ENCODE results near the gene ARHGAP29.

ARHGAP29 gene

GRCh38 chr1:94215955-94216354, 21.4 kb downstream of the ARHGAP29 start:
- Histone ChIP-seq H3K27ac (no peak overlapping the region), H4K20me1 (ENCODE audit: insufficient read depth) (no peaks in the 10 kb centered on the region), H3K4me3 (IDR thresholded peaks at IDR 0.05; ENCODE audit: insufficient read depth, low read depth, low read length) (no peak overlapping the region), H2AFZ (ENCODE audit: low read depth) (no peak overlapping the region), H3K36me3 (ENCODE audit: insufficient read depth) (no peaks in the 10 kb centered on the region), H3K9ac (no peak overlapping the region), H3K4me1 (ENCODE audit: low read depth, poor library complexity, severe bottlenecking) (no peaks in the 10 kb centered on the region), H3K27me3 (ENCODE audit: insufficient read depth, low read depth) (no peaks in the 10 kb centered on the region), H3K79me2 (ENCODE audit: insufficient read depth, low read depth) (no peaks in the 10 kb centered on the region), H3K4me2 (no peak overlapping the region)
- TF ChIP-seq, protein P1, sequence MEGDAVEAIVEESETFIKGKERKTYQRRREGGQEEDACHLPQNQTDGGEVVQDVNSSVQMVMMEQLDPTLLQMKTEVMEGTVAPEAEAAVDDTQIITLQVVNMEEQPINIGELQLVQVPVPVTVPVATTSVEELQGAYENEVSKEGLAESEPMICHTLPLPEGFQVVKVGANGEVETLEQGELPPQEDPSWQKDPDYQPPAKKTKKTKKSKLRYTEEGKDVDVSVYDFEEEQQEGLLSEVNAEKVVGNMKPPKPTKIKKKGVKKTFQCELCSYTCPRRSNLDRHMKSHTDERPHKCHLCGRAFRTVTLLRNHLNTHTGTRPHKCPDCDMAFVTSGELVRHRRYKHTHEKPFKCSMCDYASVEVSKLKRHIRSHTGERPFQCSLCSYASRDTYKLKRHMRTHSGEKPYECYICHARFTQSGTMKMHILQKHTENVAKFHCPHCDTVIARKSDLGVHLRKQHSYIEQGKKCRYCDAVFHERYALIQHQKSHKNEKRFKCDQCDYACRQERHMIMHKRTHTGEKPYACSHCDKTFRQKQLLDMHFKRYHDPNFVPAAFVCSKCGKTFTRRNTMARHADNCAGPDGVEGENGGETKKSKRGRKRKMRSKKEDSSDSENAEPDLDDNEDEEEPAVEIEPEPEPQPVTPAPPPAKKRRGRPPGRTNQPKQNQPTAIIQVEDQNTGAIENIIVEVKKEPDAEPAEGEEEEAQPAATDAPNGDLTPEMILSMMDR (conservative IDR thresholded peaks at IDR 0.05; ENCODE audit: low read depth, low read length) = no peak

DNA sequence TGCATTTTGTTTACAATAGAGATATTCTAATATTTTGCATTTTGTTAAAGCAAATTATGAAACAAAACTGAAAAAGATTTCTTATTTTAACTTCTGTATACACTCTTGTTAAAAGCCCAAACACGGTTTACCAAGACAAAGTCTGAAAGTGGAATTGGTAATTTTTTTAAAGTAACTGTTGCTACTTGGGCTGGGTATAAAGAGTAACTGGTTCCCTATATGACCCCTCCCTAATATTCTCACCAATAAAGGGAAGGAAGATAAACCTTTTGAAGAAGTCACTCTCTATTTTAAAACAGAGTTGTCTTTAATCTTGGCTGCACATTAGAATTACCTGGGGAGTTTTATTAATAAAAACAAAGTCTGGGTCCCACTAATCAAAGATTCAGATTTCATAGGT, 27.4 kb downstream of the ARHGAP29 start:
- H3K4me2 ChIP-seq = no peak overlapping the region
- H3K9ac ChIP-seq = no peak overlapping the region
- no peak overlapping the region for H2AFZ ChIP-seq (ENCODE audit: low read depth)
- no peaks in the 10 kb centered on the region for H3K27me3 ChIP-seq (ENCODE audit: insufficient read depth, low read depth)
- TF ChIP-seq, protein P1 (conservative IDR thresholded peaks at IDR 0.05; ENCODE audit: low read depth, low read length) = no peak
- H3K4me3 ChIP-seq (IDR thresholded peaks at IDR 0.05; ENCODE audit: insufficient read depth, low read depth, low read length) = no peak overlapping the region
- no peaks in the 10 kb centered on the region for H3K36me3 ChIP-seq (ENCODE audit: insufficient read depth)
- H3K4me1 ChIP-seq (ENCODE audit: low read depth, poor library complexity, severe bottlenecking) = no peaks in the 10 kb centered on the region
- no peaks in the 10 kb centered on the region for H4K20me1 ChIP-seq (ENCODE audit: insufficient read depth)
- H3K27ac ChIP-seq = no peak overlapping the region
- no peaks in the 10 kb centered on the region for H3K79me2 ChIP-seq (ENCODE audit: insufficient read depth, low read depth)

DNA sequence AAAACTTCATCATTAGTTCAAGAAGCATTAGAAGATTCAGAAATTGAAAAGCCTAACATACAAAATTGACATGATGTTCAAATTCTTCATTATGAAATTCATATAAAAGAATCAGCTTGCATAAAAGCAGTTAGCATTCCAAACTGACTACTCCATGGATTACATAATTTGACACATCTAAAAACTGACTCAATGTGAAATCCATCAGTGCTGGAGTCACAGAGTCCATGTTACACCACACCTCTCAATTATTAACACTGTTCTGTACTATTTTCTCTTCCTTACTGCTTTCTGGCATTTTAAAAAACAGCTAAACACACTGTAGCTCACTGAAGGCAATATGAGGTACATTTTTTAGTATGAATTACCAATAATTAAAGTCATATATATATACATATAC, 28.0 kb downstream of the ARHGAP29 start:
- Histone ChIP-seq H3K27ac (no peak overlapping the region), H4K20me1 (ENCODE audit: insufficient read depth) (no peaks in the 10 kb centered on the region), H3K36me3 (ENCODE audit: insufficient read depth) (no peaks in the 10 kb centered on the region), H3K4me2 (no peak overlapping the region), H2AFZ (ENCODE audit: low read depth) (no peak overlapping the region), H3K4me1 (ENCODE audit: low read depth, poor library complexity, severe bottlenecking) (no peaks in the 10 kb centered on the region), H3K9ac (no peak overlapping the region), H3K79me2 (ENCODE audit: insufficient read depth, low read depth) (no peaks in the 10 kb centered on the region), H3K27me3 (ENCODE audit: insufficient read depth, low read depth) (no peaks in the 10 kb centered on the region), H3K4me3 (IDR thresholded peaks at IDR 0.05; ENCODE audit: insufficient read depth, low read depth, low read length) (no peak overlapping the region)
- TF ChIP-seq, protein P1 (conservative IDR thresholded peaks at IDR 0.05; ENCODE audit: low read depth, low read length) = no peak

- no peak overlapping the region for H3K4me3 ChIP-seq (IDR thresholded peaks at IDR 0.05; ENCODE audit: insufficient read depth, low read depth, low read length)
- H2AFZ ChIP-seq (ENCODE audit: low read depth) = no peak overlapping the region
- H3K36me3 ChIP-seq (ENCODE audit: insufficient read depth) = no peaks in the 10 kb centered on the region
- no peak overlapping the region for H3K27ac ChIP-seq
- TF ChIP-seq, protein P1 (conservative IDR thresholded peaks at IDR 0.05; ENCODE audit: low read depth, low read length) = no peak
- no peak overlapping the region for H3K9ac ChIP-seq
- H3K4me1 ChIP-seq (ENCODE audit: low read depth, poor library complexity, severe bottlenecking) = no peaks in the 10 kb centered on the region
- no peaks in the 10 kb centered on the region for H4K20me1 ChIP-seq (ENCODE audit: insufficient read depth)
- no peak overlapping the region for H3K4me2 ChIP-seq
- H3K79me2 ChIP-seq (ENCODE audit: insufficient read depth, low read depth) = no peaks in the 10 kb centered on the region
- no peaks in the 10 kb centered on the region for H3K27me3 ChIP-seq (ENCODE audit: insufficient read depth, low read depth)
Observed at GRCh38 chr1:94207695-94208094, 29.7 kb downstream of the ARHGAP29 start.
